ENCODE results near the gene ACADM. TPM values are rescaled to one million over a fixed set of nuclear protein-coding genes. Genes with fewer than 3 reads are reported as not detected.
A peak's percentile ranks its signal among the peaks of the same experiment; 100 is the strongest.
"Not testable (repeated sequence)": the region's sequence is repeated elsewhere in the genome, so short reads cannot be mapped to it uniquely, and the experiment has no call there.

Gene ACADM
- 34.3 TPM for total RNA-seq (2013)
- 10 to 100 TPM in 2 of 3 donors, 1 to 10 TPM in 1; 7.1 to 32.1 (median 31.3) TPM for polyA plus RNA-seq
- polyA minus RNA-seq = 3.6 and 10.0 TPM in 2 replicates
- total RNA-seq = 3.9 to 27.6 (median 22.1) reads per million in 11 experiments

DNA sequence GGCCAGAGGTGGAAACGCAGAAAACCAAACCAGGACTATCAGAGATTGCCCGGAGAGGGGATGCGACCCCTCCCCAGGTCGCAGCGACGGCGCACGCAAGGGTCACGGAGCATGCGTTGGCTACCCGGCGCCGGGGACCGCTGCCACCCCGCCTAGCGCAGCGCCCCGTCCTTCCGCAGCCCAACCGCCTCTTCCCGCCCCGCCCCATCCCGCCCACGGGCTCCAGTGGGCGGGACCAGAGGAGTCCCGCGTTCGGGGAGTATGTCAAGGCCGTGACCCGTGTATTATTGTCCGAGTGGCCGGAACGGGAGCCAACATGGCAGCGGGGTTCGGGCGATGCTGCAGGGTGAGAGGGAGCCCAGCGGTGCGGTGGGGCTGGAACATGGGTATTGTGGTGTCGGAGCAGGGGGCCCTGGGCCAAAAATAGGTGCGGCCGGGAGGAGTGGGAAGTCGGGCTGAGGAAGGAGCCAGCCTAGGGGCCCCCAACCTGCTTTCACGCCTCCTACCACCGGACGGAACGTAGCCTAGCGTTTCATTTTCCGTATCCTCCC is at the start of gene ACADM:
ACADM (plus strand) TSS at position 238 of the 551 bp plus-strand sequence; CDS start at position 317, 79 bp downstream.
- H3K9ac ChIP-seq (ENCODE audit: insufficient read depth, low read length, poor library complexity, severe bottlenecking) = peak within 1 kb of the TSS; percentile 77
- Mint-ChIP-seq H3K4me3 (peak within 1 kb of the TSS; percentile 99 to 100), H3K27ac (peak within 1 kb of the TSS; percentile 92 to 99 (median 96)), H3K36me3 (peaks cover 0 to under 1% of the 10 kb centered on the region in 2 donors), H3K27me3 (ENCODE audit: low read depth in 3 of 3) (peaks cover 0 to 2% (median 0%) of the 10 kb centered on the region in 3 donors), H3K4me1 (peaks cover 31% of the 10 kb centered on the region), H3K9me3 (peaks cover 0 to 2% (median 0%) of the 10 kb centered on the region in 7 donors)
- H3K4me1 ChIP-seq (ENCODE audit: control insufficient read depth in 1 of 2, insufficient read depth in 2 of 2, low read length in 2 of 2) = peaks cover 13 to 27% of the 10 kb centered on the region in 2 donors
- H3K27me3 ChIP-seq (ENCODE audit: control insufficient read depth in 2 of 2, insufficient read depth in 2 of 2, low read length in 2 of 2) = no peaks in the 10 kb centered on the region
- intact Hi-C loops (cut with micrococcal nuclease) = loop anchor here (5.0 kb wide), 1 partner anchor 63 kb away; the partner anchor contains the start of gene RABGGTB (in 2 of the 2)
- peak within 1 kb of the TSS; percentile 88 for H2AFZ ChIP-seq (ENCODE audit: insufficient read depth, low read depth, low read length, poor library complexity, severe bottlenecking)
- no peaks in the 10 kb centered on the region for H3K9me3 ChIP-seq (replicated peaks in 1 of 2; ENCODE audit: control insufficient read depth in 1 of 2, insufficient read depth in 1 of 2, low read length in 2 of 2)
- H3K27ac ChIP-seq (ENCODE audit: low read depth in 1 of 2, low read length in 2 of 2) = peak within 1 kb of the TSS; percentile 71 to 79
- peaks cover 50% of the 10 kb centered on the region for H3K79me2 ChIP-seq (ENCODE audit: insufficient read depth, low read length)
- no peaks in the 10 kb centered on the region for H3K36me3 ChIP-seq (replicated peaks in 1 of 2; ENCODE audit: control insufficient read depth in 1 of 2, insufficient read depth in 2 of 2, low read length in 2 of 2)
- under 1% methylated on average over 43 of the region's 48 CpGs for WGBS (ENCODE audit: insufficient coverage)
- peak; percentile 79 to 85 (median 81) for DNase-seq
- peak within 1 kb of the TSS; percentile 82 to 84 (median 83) for H3K4me3 ChIP-seq (replicated peaks in 1 of 3; ENCODE audit: low read depth in 2 of 3, low read length in 3 of 3)
- H4K20me1 ChIP-seq (ENCODE audit: insufficient read depth, low read length) = no peaks in the 10 kb centered on the region
- H3K4me2 ChIP-seq (replicated peaks; ENCODE audit: extremely low read depth, low read length, poor library complexity, severe bottlenecking) = peak within 1 kb of the TSS; percentile 83
- TF ChIP-seq, protein P1, sequence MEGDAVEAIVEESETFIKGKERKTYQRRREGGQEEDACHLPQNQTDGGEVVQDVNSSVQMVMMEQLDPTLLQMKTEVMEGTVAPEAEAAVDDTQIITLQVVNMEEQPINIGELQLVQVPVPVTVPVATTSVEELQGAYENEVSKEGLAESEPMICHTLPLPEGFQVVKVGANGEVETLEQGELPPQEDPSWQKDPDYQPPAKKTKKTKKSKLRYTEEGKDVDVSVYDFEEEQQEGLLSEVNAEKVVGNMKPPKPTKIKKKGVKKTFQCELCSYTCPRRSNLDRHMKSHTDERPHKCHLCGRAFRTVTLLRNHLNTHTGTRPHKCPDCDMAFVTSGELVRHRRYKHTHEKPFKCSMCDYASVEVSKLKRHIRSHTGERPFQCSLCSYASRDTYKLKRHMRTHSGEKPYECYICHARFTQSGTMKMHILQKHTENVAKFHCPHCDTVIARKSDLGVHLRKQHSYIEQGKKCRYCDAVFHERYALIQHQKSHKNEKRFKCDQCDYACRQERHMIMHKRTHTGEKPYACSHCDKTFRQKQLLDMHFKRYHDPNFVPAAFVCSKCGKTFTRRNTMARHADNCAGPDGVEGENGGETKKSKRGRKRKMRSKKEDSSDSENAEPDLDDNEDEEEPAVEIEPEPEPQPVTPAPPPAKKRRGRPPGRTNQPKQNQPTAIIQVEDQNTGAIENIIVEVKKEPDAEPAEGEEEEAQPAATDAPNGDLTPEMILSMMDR (IDR thresholded peaks at IDR 0.05) = no peak

DNA sequence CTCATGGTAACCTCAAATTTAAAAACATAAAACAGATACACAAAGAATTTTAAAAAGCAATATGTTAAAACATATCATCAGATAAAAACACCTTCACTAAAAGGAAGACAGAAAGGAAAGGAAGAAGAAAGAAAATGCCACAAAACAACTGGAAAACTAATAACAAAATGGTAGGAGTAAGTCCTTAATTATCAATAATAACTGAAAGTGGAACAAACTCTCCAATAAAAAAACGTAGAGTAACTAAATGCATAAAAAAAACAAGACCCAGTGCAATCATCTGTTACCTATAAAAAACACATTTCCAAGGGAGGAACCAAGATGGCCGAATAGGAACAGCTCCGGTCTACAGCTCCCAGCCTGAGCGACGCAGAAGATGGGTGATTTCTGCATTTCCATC is 47.1 kb upstream of the ACADM start:
- H3K9ac ChIP-seq (ENCODE audit: insufficient read depth, low read length, poor library complexity, severe bottlenecking) = no peak overlapping the region
- H3K36me3 ChIP-seq (replicated peaks in 1 of 2; ENCODE audit: control insufficient read depth in 1 of 2, insufficient read depth in 2 of 2, low read length in 2 of 2) = no peaks in the 10 kb centered on the region
- H3K27ac ChIP-seq (ENCODE audit: low read depth in 1 of 2, low read length in 2 of 2) = no peak overlapping the region
- no peaks in the 10 kb centered on the region for H3K4me1 ChIP-seq (ENCODE audit: control insufficient read depth in 1 of 2, insufficient read depth in 2 of 2, low read length in 2 of 2)
- Mint-ChIP-seq H3K4me3 (no peak overlapping the region), H3K4me1 (no peaks in the 10 kb centered on the region), H3K9me3 (peaks cover 0 to 12% (median 3%) of the 10 kb centered on the region in 7 donors), H3K36me3 (no peaks in the 10 kb centered on the region), H3K27me3 (ENCODE audit: low read depth in 3 of 3) (peaks cover 0 to 6% (median 2%) of the 10 kb centered on the region in 3 donors), H3K27ac (no peak overlapping the region)
- no peak overlapping the region for H3K4me3 ChIP-seq (replicated peaks in 1 of 3; ENCODE audit: low read depth in 2 of 3, low read length in 3 of 3)
- TF ChIP-seq, protein P1 (IDR thresholded peaks at IDR 0.05) = no peak
- DNase-seq = no peak
- H3K27me3 ChIP-seq (ENCODE audit: control insufficient read depth in 2 of 2, insufficient read depth in 2 of 2, low read length in 2 of 2) = no peaks in the 10 kb centered on the region
- H3K4me2 ChIP-seq (replicated peaks; ENCODE audit: extremely low read depth, low read length, poor library complexity, severe bottlenecking) = no peak overlapping the region
- H3K9me3 ChIP-seq (replicated peaks in 1 of 2; ENCODE audit: control insufficient read depth in 1 of 2, insufficient read depth in 1 of 2, low read length in 2 of 2) = no peaks in the 10 kb centered on the region
- H2AFZ ChIP-seq (ENCODE audit: insufficient read depth, low read depth, low read length, poor library complexity, severe bottlenecking) = no peak overlapping the region
- no CpG with 5 or more reads among the region's 5 CpGs for WGBS (ENCODE audit: insufficient coverage)
- intact Hi-C loops (cut with micrococcal nuclease) = no loop called here
- no peaks in the 10 kb centered on the region for H4K20me1 ChIP-seq (ENCODE audit: insufficient read depth, low read length)
- H3K79me2 ChIP-seq (ENCODE audit: insufficient read depth, low read length) = no peaks in the 10 kb centered on the region

DNA sequence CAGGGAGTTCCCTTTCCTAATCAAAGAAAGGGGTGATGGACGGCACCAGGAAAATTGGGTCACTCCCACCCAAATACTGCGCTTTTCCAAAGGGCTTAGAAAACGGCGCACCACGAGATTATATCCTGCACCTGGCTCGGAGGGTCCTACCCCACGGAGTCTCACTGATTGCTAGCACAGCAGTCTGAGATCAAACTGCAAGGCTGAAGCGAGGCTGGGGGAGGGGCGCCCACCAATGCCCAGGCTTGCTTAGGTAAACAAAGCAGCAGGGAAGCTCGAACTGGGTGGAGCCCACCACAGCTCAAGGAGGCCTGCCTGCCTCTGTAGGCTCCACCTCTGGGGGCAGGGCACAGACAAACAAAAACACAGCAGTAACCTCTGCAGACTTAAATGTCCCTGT is 46.5 kb upstream of the ACADM start:
- H3K27ac Mint-ChIP-seq; H3K9ac ChIP-seq (ENCODE audit: insufficient read depth, low read length, poor library complexity, severe bottlenecking); H3K4me1 ChIP-seq (ENCODE audit: control insufficient read depth in 1 of 2, insufficient read depth in 2 of 2, low read length in 2 of 2); H3K4me1 Mint-ChIP-seq; H3K4me3 ChIP-seq (replicated peaks in 1 of 3; ENCODE audit: low read depth in 2 of 3, low read length in 3 of 3); DNase-seq; H3K79me2 ChIP-seq (ENCODE audit: insufficient read depth, low read length); H3K36me3 ChIP-seq (replicated peaks in 1 of 2; ENCODE audit: control insufficient read depth in 1 of 2, insufficient read depth in 2 of 2, low read length in 2 of 2); H3K36me3 Mint-ChIP-seq; H3K27me3 Mint-ChIP-seq (ENCODE audit: low read depth in 3 of 3); H2AFZ ChIP-seq (ENCODE audit: insufficient read depth, low read depth, low read length, poor library complexity, severe bottlenecking); H3K4me3 Mint-ChIP-seq; H4K20me1 ChIP-seq (ENCODE audit: insufficient read depth, low read length); H3K27ac ChIP-seq (ENCODE audit: low read depth in 1 of 2, low read length in 2 of 2); H3K9me3 ChIP-seq (replicated peaks in 1 of 2; ENCODE audit: control insufficient read depth in 1 of 2, insufficient read depth in 1 of 2, low read length in 2 of 2); intact Hi-C loops (cut with micrococcal nuclease); H3K27me3 ChIP-seq (ENCODE audit: control insufficient read depth in 2 of 2, insufficient read depth in 2 of 2, low read length in 2 of 2); H3K4me2 ChIP-seq (replicated peaks; ENCODE audit: extremely low read depth, low read length, poor library complexity, severe bottlenecking): not testable (repeated sequence)
- H3K9me3 Mint-ChIP-seq = peaks cover 0 to 12% (median 3%) of the 10 kb centered on the region in 7 donors
- WGBS (ENCODE audit: insufficient coverage) = 81% methylated on average over 7 of the region's 10 CpGs

Data from CD14-positive monocyte (primary cell).